GM23338 (cell line): ENCODE results near the gene ASTN1. TPM values are rescaled to one million over a fixed set of nuclear protein-coding genes. Genes with fewer than 3 reads are reported as not detected.

Experiments used
- ATAC-seq: fragments of 200-7000 bp; cut with Tn5 transposase; 3 replicates; pipeline ENCODE4 v1.9.1; 2020
- DNase-seq: peaks from one replicate; pipeline ENCODE4 v3.0.0-alpha.2; 2015; ENCODE audit warnings: low spot score
- H2AFZ ChIP-seq: fragments of 200-600 bp; sonication (generic); 2 replicates; pipeline ENCODE4 v1.8.0; 2016; ENCODE audit warnings: antibody characterized with exemption, mild to moderate bottlenecking, moderate library complexity
- H3F3A ChIP-seq: fragments of 200-600 bp; sonication (generic); replicated peaks from 2 replicates; pipeline ENCODE4 v1.8.0; 2017; ENCODE audit warnings: antibody characterized with exemption, mixed run types, low read depth
- H3K27ac ChIP-seq: fragments of 200-600 bp; sonication (generic); 2 replicates; pipeline ENCODE4 v1.6.1; 2016; ENCODE audit warnings: low read depth
- H3K27me3 ChIP-seq: fragments of 200-600 bp; sonication (generic); 2 replicates; pipeline ENCODE4 v1.8.0; 2016; ENCODE audit warnings: mild to moderate bottlenecking, mixed run types, moderate library complexity; ENCODE audit not compliant: insufficient read depth
- H3K36me3 ChIP-seq: fragments of 200-600 bp; sonication (generic); 2 replicates; pipeline ENCODE4 v1.8.0; 2016; ENCODE audit warnings: mild to moderate bottlenecking; ENCODE audit not compliant: insufficient read depth
- H3K4me1 ChIP-seq: fragments of 200-600 bp; sonication (generic); 2 replicates; pipeline ENCODE4 v1.8.0; 2016; ENCODE audit warnings: mild to moderate bottlenecking, moderate library complexity; ENCODE audit not compliant: insufficient read depth
- H3K4me2 ChIP-seq: fragments of 200-600 bp; sonication (generic); 2 replicates; pipeline ENCODE4 v1.7.1; 2017; ENCODE audit warnings: mixed run types
- H3K4me3 ChIP-seq: fragments of 200-600 bp; sonication (generic); 2 replicates; pipeline ENCODE4 v1.6.1; 2016; ENCODE audit warnings: mixed run types
- H3K79me2 ChIP-seq: fragments of 200-600 bp; sonication (generic); replicated peaks from 2 replicates; pipeline ENCODE4 v1.8.0; 2017; ENCODE audit warnings: mild to moderate bottlenecking; ENCODE audit not compliant: insufficient read depth
- H3K9me2 ChIP-seq: fragments of 200-600 bp; sonication (generic); 2 replicates; pipeline ENCODE4 v1.8.0; 2017; ENCODE audit not compliant: insufficient read depth
- H4K20me1 ChIP-seq: fragments of 200-600 bp; sonication (generic); replicated peaks from 2 replicates; pipeline ENCODE4 v1.8.0; 2017; ENCODE audit warnings: mild to moderate bottlenecking; ENCODE audit not compliant: insufficient read depth
- H3K27ac Mint-ChIP-seq: 2 replicates; pipeline ENCODE4 v1.8.0; 2020; ENCODE audit warnings: inconsistent platforms, mild to moderate bottlenecking, moderate library complexity, mixed read lengths
- H3K27me3 Mint-ChIP-seq: 3 replicates; pipeline ENCODE4 v1.8.0; 2022; ENCODE audit warnings: low read depth, mild to moderate bottlenecking, moderate library complexity, mixed read lengths, inconsistent platforms; ENCODE audit not compliant: insufficient read depth, poor library complexity
- H3K36me3 Mint-ChIP-seq: 3 replicates; pipeline ENCODE4 v1.8.0; 2021; ENCODE audit warnings: low read depth, mild to moderate bottlenecking, inconsistent platforms, moderate library complexity, mixed read lengths
- H3K4me1 Mint-ChIP-seq: 3 replicates; pipeline ENCODE4 v1.8.0; 2020; ENCODE audit warnings: mild to moderate bottlenecking, inconsistent platforms, mixed read lengths
- H3K4me3 Mint-ChIP-seq: 3 replicates; pipeline ENCODE4 v1.8.0; 2021; ENCODE audit warnings: moderate library complexity, mild to moderate bottlenecking, inconsistent platforms, mixed read lengths
- H3K9me3 Mint-ChIP-seq: 3 replicates; pipeline ENCODE4 v1.8.0; 2020; ENCODE audit warnings: moderate library complexity, mild to moderate bottlenecking, inconsistent platforms, mixed read lengths
- CREB1 ChIP-seq: fragments of 250-450 bp; sonication (Bioruptor Pico); IDR thresholded peaks from 2 replicates; pipeline ENCODE4 v1.5.0; 2020; ENCODE audit warnings: low read depth, mild to moderate bottlenecking, moderate library complexity
- EZH2phosphoT487 ChIP-seq: fragments of 200-600 bp; sonication (generic); IDR thresholded peaks from one replicate; pipeline ENCODE4 v1.8.1; 2018; ENCODE audit warnings: antibody characterized with exemption; ENCODE audit not compliant: unreplicated experiment
- JUNB ChIP-seq: IDR thresholded peaks from one replicate; pipeline ENCODE4 v1.6.1; 2016; ENCODE audit warnings: antibody characterized with exemption; ENCODE audit not compliant: unreplicated experiment
- NANOG ChIP-seq: IDR thresholded peaks from 2 replicates; pipeline ENCODE4 v1.6.1; 2016; ENCODE audit warnings: antibody characterized with exemption, borderline replicate concordance
- REST ChIP-seq: IDR thresholded peaks from one replicate; pipeline ENCODE4 v1.6.1; 2018; ENCODE audit warnings: antibody characterized with exemption; ENCODE audit not compliant: unreplicated experiment
- STAT1 ChIP-seq: IDR thresholded peaks from one replicate; pipeline ENCODE4 v1.6.1; 2016; ENCODE audit warnings: antibody characterized with exemption; ENCODE audit not compliant: unreplicated experiment
- ZNF114 ChIP-seq: fragments of 250-450 bp; sonication (Bioruptor Pico); IDR thresholded peaks from 2 replicates; pipeline ENCODE4 v1.5.0; 2020; ENCODE audit warnings: mild to moderate bottlenecking, moderate library complexity
- ZNF331 ChIP-seq: fragments of 250-450 bp; sonication (Bioruptor Pico); IDR thresholded peaks from 2 replicates; pipeline ENCODE4 v1.5.0; 2020; ENCODE audit warnings: low read depth, mild to moderate bottlenecking, moderate library complexity
- ZNF462 ChIP-seq: fragments of 250-450 bp; sonication (Bioruptor Pico); IDR thresholded peaks from 2 replicates; pipeline ENCODE4 v1.5.0; 2020; ENCODE audit warnings: mild to moderate bottlenecking, moderate library complexity
- polyA plus RNA-seq: library from polyadenylated mRNA; unstranded; fragments of >200 nt; fragmentation: Nextera tagmentation; extraction: Ambion mirVana; gene quantifications from 2 replicates; pipeline ENCODE4 v1.2.1, GENCODE V29; 2016
- total RNA-seq: library from RNA; depleted of rRNA; stranded (reverse); fragments of >200 nt; shearing (Covaris generic); gene quantifications from 2 replicates; pipeline ENCODE4 v1.2.3, GENCODE V29; 2014

The ASTN1 gene
- total and polyA plus RNA-seq, 2 experiments from 2014 or later, result 2.0 to 5.2 TPM

- DNase-seq, result no peak
- no peaks in the 10 kb centered on the region for H3K79me2 ChIP-seq
- no peak overlapping the region for H3K4me3 ChIP-seq
- H4K20me1 ChIP-seq, result no peaks in the 10 kb centered on the region
- Mint-ChIP-seq H3K27ac (no peak overlapping the region), H3K4me3 (no peak overlapping the region), H3K4me1 (peaks cover 3% of the 10 kb centered on the region; the same call in 1 of the 3 replicates), H3K36me3 (no peaks in the 10 kb centered on the region), H3K27me3 (no peaks in the 10 kb centered on the region), H3K9me3 (no peaks in the 10 kb centered on the region)
- no peaks in the 10 kb centered on the region for H3K4me1 ChIP-seq
- H3K36me3 ChIP-seq, result no peaks in the 10 kb centered on the region
- H3K27ac ChIP-seq, result no peak overlapping the region
- no peak for ATAC-seq
- TF ChIP-seq REST (no peak), ZNF114 (CRISPR knock-in tag) (no peak), ZNF331 (CRISPR knock-in tag) (no peak), STAT1 (no peak), JUNB (no peak), NANOG (no peak), ZNF462 (CRISPR knock-in tag) (no peak), CREB1 (CRISPR knock-in tag) (no peak), EZH2phosphoT487 (no peak)
- no peak overlapping the region for H3K4me2 ChIP-seq
- no peaks in the 10 kb centered on the region for H3K27me3 ChIP-seq
- no peaks in the 10 kb centered on the region for H3F3A ChIP-seq
- no peak overlapping the region for H2AFZ ChIP-seq
- H3K9me2 ChIP-seq, result no peaks in the 10 kb centered on the region
These were observed 156.9 kb downstream of the ASTN1 start for GRCh38 chr1:177007437-177008161.
